ENCODE measurements around the gene HSP90AB1. TPM values are rescaled to one million over a fixed set of nuclear protein-coding genes. Genes with fewer than 3 reads are reported as not detected.
A peak's percentile ranks its signal among the peaks of the same experiment; 100 is the strongest.

HSP90AB1 gene
- total and polyA plus RNA-seq, 9 of the 15 experiments (the other 6 are each of a cell fraction or from before 2014, with no cell fraction given), result 1,780 to 3,358 (median 2,262) TPM

DNA sequence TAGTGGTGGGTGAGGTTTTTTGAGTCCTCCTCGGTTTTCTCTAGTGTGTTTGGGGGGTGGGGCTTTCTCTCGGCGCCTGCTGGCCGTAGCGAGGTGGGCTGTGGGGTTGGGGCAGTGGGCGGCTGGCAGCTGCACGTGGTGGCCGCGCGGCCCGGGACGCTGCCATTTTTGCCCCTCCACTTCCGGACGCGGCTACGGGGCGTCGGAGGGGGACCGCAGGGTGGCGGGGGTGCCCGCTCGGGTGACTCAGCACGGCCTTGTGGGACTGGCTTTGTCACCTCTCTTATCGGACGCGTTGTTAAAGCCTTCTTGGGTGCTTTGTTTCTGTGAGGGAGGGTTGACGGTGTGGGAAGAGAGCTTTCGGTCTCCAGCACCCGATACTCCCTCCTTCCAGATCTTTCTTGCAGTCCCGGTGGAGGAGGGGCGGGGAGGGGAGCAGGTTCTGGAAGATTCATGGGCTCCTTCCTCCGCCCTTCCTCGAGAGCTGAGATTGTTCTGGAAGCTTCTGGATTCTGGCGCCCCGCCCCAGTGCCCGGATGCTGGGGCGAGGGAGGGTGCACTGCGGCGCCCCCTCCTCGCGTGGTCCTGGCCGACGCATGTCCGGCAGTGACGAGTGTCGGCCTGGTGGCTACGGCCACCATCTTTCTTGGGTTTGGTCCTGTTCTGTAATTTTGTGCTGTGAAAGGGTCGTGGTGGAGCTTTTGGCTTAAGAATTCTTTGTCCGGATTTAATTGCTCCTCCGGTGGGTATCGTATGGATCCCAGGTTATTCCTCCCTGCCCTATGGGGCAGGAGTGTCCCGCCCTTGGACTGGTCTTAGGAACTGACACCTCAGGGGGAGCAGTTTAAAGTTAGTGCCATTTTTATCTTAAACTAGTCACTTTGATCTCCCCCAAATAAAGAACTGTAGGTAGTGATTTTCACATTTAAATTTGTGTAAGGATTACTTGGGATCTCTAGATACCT is 719 bp downstream of the HSP90AB1 start (continued):
- TF ChIP-seq BHLHE40 (IDR thresholded peaks at IDR 0.05; ENCODE audit: low read length) (peak; percentile 80), TBL1XR1 (IDR thresholded peaks at IDR 0.05; ENCODE audit: low read length in 2 of 2) (peak; percentile 71 to 86; a peak in 2 of 4 replicates), FIP1L1 (IDR thresholded peaks at IDR 0.05; ENCODE audit: low read depth, low read length, poor library complexity, severe bottlenecking) (peak; percentile 87), ZNF764 (CRISPR knock-in tag; IDR thresholded peaks at IDR 0.05; ENCODE audit: low read depth) (no peak), SMAD1 (IDR thresholded peaks at IDR 0.05; ENCODE audit: low read depth, low read length, partially characterized antibody) (no peak), RFX7 (CRISPR knock-in tag; IDR thresholded peaks at IDR 0.05) (no peak; the same call in 1 of the 2 replicates), CBFB (CRISPR knock-in tag; IDR thresholded peaks at IDR 0.05) (0 out of 2 replicates have a peak, but pooled peaks have one; percentile 56), HIVEP1 (CRISPR knock-in tag; IDR thresholded peaks at IDR 0.05) (0 out of 2 replicates have a peak, but pooled peaks have one; percentile 34), ZNF165 (CRISPR knock-in tag; IDR thresholded peaks at IDR 0.05; ENCODE audit: borderline replicate concordance) (no peak), GTF2A2 (tag; IDR thresholded peaks at IDR 0.05) (no peak), IRF2 (CRISPR knock-in tag; IDR thresholded peaks at IDR 0.05) (no peak), ZSCAN29 (IDR thresholded peaks at IDR 0.05) (no peak; the same call in 1 of the 2 replicates), C11orf30 (IDR thresholded peaks at IDR 0.05; ENCODE audit: low read depth) (peak; percentile 95), SIRT6 (IDR thresholded peaks at IDR 0.05; ENCODE audit: low read depth, low read length) (no peak), ZNF384 (IDR thresholded peaks at IDR 0.05; ENCODE audit: low read depth, low read length) (no peak), NCOA1 (IDR thresholded peaks at IDR 0.05; ENCODE audit: low read depth) (no peak), ZNF551 (CRISPR knock-in tag; IDR thresholded peaks at IDR 0.05) (no peak), ZNF224 (CRISPR knock-in tag; IDR thresholded peaks at IDR 0.05) (0 out of 2 replicates have a peak, but pooled peaks have one; percentile 3), ZNF232 (CRISPR knock-in tag; IDR thresholded peaks at IDR 0.05) (peak; percentile 10; the same call in 1 of the 2 replicates), SAFB (IDR thresholded peaks at IDR 0.05; ENCODE audit: borderline replicate concordance, low read depth, low read length) (no peak), MTF1 (CRISPR knock-in tag; IDR thresholded peaks at IDR 0.05; ENCODE audit: borderline replicate concordance) (no peak)
- TF ChIP-seq, protein P1, sequence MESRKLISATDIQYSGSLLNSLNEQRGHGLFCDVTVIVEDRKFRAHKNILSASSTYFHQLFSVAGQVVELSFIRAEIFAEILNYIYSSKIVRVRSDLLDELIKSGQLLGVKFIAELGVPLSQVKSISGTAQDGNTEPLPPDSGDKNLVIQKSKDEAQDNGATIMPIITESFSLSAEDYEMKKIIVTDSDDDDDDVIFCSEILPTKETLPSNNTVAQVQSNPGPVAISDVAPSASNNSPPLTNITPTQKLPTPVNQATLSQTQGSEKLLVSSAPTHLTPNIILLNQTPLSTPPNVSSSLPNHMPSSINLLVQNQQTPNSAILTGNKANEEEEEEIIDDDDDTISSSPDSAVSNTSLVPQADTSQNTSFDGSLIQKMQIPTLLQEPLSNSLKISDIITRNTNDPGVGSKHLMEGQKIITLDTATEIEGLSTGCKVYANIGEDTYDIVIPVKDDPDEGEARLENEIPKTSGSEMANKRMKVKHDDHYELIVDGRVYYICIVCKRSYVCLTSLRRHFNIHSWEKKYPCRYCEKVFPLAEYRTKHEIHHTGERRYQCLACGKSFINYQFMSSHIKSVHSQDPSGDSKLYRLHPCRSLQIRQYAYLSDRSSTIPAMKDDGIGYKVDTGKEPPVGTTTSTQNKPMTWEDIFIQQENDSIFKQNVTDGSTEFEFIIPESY (CRISPR knock-in tag; IDR thresholded peaks at IDR 0.05), result peak; percentile 75; the same call in 1 of the 2 replicates
- TF ChIP-seq, protein P2, sequence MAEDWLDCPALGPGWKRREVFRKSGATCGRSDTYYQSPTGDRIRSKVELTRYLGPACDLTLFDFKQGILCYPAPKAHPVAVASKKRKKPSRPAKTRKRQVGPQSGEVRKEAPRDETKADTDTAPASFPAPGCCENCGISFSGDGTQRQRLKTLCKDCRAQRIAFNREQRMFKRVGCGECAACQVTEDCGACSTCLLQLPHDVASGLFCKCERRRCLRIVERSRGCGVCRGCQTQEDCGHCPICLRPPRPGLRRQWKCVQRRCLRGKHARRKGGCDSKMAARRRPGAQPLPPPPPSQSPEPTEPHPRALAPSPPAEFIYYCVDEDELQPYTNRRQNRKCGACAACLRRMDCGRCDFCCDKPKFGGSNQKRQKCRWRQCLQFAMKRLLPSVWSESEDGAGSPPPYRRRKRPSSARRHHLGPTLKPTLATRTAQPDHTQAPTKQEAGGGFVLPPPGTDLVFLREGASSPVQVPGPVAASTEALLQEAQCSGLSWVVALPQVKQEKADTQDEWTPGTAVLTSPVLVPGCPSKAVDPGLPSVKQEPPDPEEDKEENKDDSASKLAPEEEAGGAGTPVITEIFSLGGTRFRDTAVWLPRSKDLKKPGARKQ (CRISPR knock-in tag; IDR thresholded peaks at IDR 0.05), result no peak
- TF ChIP-seq, protein P3, sequence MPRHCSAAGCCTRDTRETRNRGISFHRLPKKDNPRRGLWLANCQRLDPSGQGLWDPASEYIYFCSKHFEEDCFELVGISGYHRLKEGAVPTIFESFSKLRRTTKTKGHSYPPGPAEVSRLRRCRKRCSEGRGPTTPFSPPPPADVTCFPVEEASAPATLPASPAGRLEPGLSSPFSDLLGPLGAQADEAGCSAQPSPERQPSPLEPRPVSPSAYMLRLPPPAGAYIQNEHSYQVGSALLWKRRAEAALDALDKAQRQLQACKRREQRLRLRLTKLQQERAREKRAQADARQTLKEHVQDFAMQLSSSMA (CRISPR knock-in tag; IDR thresholded peaks at IDR 0.05), result no peak

Measured in K562 (cell line).